Measurements from ENCODE around the gene MAP2K5. TPM values are rescaled to one million over a fixed set of nuclear protein-coding genes. Genes with fewer than 3 reads are reported as not detected.

Gene MAP2K5
- total and polyA plus RNA-seq, 10 of the 15 experiments (the other 5 are each of a cell fraction or from before 2014, with no cell fraction given), result 1.3 to 19.4 (median 9.6) TPM

DNA sequence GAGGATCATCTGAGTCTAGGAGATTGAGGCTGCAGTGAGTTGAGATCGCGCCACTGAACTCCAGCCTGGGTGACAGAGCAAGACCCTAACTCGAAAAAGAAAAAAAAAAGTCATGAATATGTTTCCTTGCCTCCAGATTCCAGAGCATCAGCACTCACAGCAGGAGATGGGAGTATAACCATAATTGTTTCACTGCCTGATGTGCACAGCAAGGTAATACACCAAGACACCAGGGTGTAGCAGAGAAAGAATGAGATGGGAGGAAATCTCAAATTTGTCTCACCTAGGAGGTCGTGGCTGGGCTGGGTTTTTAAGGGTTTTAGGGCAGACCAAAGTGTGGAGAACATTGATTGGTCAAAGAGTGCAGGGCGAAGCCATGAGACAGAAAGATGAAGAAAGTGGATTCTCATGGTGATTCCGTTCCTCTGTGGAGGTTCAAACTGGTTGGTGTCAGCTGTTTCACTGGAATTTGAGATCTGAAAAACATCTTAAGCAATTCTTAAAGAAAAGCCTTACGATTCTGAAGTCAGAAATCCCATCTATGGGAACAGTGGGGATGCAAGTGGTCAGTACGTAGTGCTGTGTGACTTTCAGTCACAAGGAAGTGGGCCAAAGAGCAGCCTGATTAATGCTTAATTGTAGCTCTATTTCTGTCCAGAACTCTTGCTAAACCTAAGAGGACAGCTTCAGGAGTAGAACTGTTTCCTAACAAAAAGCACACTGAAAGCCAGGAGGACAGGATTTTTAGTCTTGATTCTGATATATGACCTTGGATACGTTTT lies 29.4 kb upstream of the MAP2K5 start:
- in situ Hi-C loops (cut with MboI), result no loop called here
- Histone ChIP-seq H3K9ac (ENCODE audit: control insufficient read depth, insufficient read depth, low read length) (no peak overlapping the region), H3K4me3 (no peak overlapping the region), H3K4me1 (ENCODE audit: control insufficient read depth, insufficient read depth, low read length) (0 out of 2 replicates have a peak, but pooled peaks cover 3% of the 10 kb centered on the region), H3K27me3 (replicated peaks in 1 of 2; ENCODE audit: control insufficient read depth in 2 of 2, insufficient read depth in 2 of 2, low read length in 1 of 2) (no peaks in the 10 kb centered on the region), H3K4me2 (ENCODE audit: control insufficient read depth, insufficient read depth) (no peak overlapping the region), H3K9me3 (replicated peaks; ENCODE audit: control insufficient read depth, insufficient read depth, low read length) (no peaks in the 10 kb centered on the region), H2AFZ (ENCODE audit: control insufficient read depth, low read depth, low read length) (no peak overlapping the region), H3K79me2 (ENCODE audit: control insufficient read depth, insufficient read depth, low read length) (no peaks in the 10 kb centered on the region), H4K20me1 (ENCODE audit: control insufficient read depth, insufficient read depth) (no peaks in the 10 kb centered on the region), H3K36me3 (ENCODE audit: control insufficient read depth in 2 of 2, insufficient read depth in 2 of 2, low read length in 1 of 2) (peaks cover 0 to 6% of the 10 kb centered on the region in 2 experiments; a peak in 1 of 4 replicates), H3K27ac (ENCODE audit: control insufficient read depth, insufficient read depth) (no peak overlapping the region)
- FAIRE-seq, result no peak
- POLR2A ChIA-PET, result no interaction called here
- SMC1A ChIA-PET (ENCODE audit: uncharacterized antibody, unreplicated experiment), result interaction anchor here (1.6 to 2.9 kb wide), 2 partner anchors 11 to 15 kb away, joined by 3 to 16 read pairs; no protein-coding TSS in a partner anchor
- BruUV-seq (replicated peaks), result no TSS peak
- CTCF ChIA-PET, result interaction anchor here (0.8 kb wide), 1 partner anchor 47 kb away, joined by 4 read pairs; no protein-coding TSS in a partner anchor
- intact Hi-C loops (cut with micrococcal nuclease; ENCODE audit: unreplicated experiment), result no loop called here
- ATAC-seq, result no peak
- RAD21 ChIA-PET (ENCODE audit: unreplicated experiment), result no interaction called here
- no peak for DNase-seq (ENCODE audit: low read depth, low spot score)
- TF ChIP-seq MEF2B (IDR thresholded peaks at IDR 0.05; ENCODE audit: partially characterized antibody, poor library complexity, severe bottlenecking) (no peak), NFXL1 (IDR thresholded peaks at IDR 0.05; ENCODE audit: borderline replicate concordance) (no peak), ATF7 (IDR thresholded peaks at IDR 0.05; ENCODE audit: low read depth) (no peak), JUNB (IDR thresholded peaks at IDR 0.05) (no peak), MTA3 (IDR thresholded peaks at IDR 0.05; ENCODE audit: borderline replicate concordance, low read length) (no peak), TAF1 (IDR thresholded peaks at IDR 0.05; ENCODE audit: borderline replicate concordance, low read depth, low read length) (no peak), SRF (IDR thresholded peaks at IDR 0.05; ENCODE audit: low read depth in 2 of 2, low read length in 2 of 2) (no peak), IKZF2 (IDR thresholded peaks at IDR 0.05) (no peak), RAD51 (IDR thresholded peaks at IDR 0.05) (no peak), MTA2 (IDR thresholded peaks at IDR 0.05; ENCODE audit: low read depth) (no peak), POU2F2 (IDR thresholded peaks at IDR 0.05; ENCODE audit: borderline replicate concordance, low read depth, low read length) (no peak), ZNF217 (IDR thresholded peaks at IDR 0.05) (no peak), STAT1 (conservative IDR thresholded peaks at IDR 0.05) (no peak), HDAC6 (IDR thresholded peaks at IDR 0.05; ENCODE audit: unreplicated experiment) (no peak)
- TF ChIP-seq, protein P1, sequence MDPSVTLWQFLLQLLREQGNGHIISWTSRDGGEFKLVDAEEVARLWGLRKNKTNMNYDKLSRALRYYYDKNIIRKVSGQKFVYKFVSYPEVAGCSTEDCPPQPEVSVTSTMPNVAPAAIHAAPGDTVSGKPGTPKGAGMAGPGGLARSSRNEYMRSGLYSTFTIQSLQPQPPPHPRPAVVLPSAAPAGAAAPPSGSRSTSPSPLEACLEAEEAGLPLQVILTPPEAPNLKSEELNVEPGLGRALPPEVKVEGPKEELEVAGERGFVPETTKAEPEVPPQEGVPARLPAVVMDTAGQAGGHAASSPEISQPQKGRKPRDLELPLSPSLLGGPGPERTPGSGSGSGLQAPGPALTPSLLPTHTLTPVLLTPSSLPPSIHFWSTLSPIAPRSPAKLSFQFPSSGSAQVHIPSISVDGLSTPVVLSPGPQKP (IDR thresholded peaks at IDR 0.05; ENCODE audit: low read depth, low read length), result no peak
- TF ChIP-seq, protein P2, sequence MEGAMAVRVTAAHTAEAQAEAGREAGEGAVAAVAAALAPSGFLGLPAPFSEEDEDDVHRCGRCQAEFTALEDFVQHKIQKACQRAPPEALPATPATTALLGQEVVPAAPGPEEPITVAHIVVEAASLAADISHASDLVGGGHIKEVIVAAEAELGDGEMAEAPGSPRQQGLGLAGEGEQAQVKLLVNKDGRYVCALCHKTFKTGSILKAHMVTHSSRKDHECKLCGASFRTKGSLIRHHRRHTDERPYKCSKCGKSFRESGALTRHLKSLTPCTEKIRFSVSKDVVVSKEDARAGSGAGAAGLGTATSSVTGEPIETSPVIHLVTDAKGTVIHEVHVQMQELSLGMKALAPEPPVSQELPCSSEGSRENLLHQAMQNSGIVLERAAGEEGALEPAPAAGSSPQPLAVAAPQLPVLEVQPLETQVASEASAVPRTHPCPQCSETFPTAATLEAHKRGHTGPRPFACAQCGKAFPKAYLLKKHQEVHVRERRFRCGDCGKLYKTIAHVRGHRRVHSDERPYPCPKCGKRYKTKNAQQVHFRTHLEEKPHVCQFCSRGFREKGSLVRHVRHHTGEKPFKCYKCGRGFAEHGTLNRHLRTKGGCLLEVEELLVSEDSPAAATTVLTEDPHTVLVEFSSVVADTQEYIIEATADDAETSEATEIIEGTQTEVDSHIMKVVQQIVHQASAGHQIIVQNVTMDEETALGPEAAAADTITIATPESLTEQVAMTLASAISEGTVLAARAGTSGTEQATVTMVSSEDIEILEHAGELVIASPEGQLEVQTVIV (IDR thresholded peaks at IDR 0.05; ENCODE audit: borderline replicate concordance, partially characterized antibody), result no peak
- TF ChIP-seq, protein P3, sequence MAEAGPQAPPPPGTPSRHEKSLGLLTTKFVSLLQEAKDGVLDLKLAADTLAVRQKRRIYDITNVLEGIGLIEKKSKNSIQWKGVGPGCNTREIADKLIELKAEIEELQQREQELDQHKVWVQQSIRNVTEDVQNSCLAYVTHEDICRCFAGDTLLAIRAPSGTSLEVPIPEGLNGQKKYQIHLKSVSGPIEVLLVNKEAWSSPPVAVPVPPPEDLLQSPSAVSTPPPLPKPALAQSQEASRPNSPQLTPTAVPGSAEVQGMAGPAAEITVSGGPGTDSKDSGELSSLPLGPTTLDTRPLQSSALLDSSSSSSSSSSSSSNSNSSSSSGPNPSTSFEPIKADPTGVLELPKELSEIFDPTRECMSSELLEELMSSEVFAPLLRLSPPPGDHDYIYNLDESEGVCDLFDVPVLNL (IDR thresholded peaks at IDR 0.05; ENCODE audit: low read depth, low read length), result no peak
- WGBS (ENCODE audit: insufficient coverage, insufficient replicate concordance, low lambda C conversion rate, missing lambda C conversion rate), result 81% methylated on average over 9 of the region's 9 CpGs

Data from GM12878 (cell line).